Retinal pigment epithelial cell (primary cell): ENCODE measurements around the gene OR4D9.

Experiments
- DNase-seq: peaks from one replicate; pipeline ENCODE4 v3.0.0-alpha.2; 2010; ENCODE audit warnings: low read depth
- H3K4me3 ChIP-seq: 2 replicates; pipeline ENCODE4 v1.5.1; 2011; ENCODE audit warnings: mild to moderate bottlenecking, low read length, control low read depth, moderate library complexity
- TF ChIP-seq, protein P1 (sequence below): conservative IDR thresholded peaks from 2 replicates; pipeline ENCODE4 v1.5.1; 2011; ENCODE audit warnings: low read depth, low read length, control low read depth, inconsistent platforms

Gene OR4D9

DNA sequence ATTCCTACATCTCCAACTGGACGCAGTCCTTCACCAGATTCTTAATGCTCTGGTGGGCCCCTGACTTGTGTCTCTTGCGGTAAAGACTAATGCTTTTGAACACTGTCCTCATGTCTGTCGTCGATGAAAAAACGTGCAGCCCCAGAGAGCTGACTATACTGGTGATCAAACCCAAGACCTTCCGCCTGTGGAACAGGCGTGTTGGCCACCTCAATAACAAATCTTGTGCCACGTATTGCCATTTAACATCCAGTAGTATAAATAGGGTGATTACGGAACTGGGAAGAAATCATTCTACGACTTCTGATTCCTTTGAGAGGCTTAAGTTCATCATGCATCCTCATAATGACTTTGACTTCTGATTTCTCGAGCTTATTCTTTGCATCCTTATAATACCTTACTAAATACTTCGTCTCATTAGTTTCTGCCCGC is 45.6 kb downstream of the OR4D9 start:
- TF ChIP-seq, protein P1, sequence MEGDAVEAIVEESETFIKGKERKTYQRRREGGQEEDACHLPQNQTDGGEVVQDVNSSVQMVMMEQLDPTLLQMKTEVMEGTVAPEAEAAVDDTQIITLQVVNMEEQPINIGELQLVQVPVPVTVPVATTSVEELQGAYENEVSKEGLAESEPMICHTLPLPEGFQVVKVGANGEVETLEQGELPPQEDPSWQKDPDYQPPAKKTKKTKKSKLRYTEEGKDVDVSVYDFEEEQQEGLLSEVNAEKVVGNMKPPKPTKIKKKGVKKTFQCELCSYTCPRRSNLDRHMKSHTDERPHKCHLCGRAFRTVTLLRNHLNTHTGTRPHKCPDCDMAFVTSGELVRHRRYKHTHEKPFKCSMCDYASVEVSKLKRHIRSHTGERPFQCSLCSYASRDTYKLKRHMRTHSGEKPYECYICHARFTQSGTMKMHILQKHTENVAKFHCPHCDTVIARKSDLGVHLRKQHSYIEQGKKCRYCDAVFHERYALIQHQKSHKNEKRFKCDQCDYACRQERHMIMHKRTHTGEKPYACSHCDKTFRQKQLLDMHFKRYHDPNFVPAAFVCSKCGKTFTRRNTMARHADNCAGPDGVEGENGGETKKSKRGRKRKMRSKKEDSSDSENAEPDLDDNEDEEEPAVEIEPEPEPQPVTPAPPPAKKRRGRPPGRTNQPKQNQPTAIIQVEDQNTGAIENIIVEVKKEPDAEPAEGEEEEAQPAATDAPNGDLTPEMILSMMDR, result no peak
- no peak for DNase-seq

GRCh38 chr11:59558270-59558643 is 46.9 kb downstream of the OR4D9 start:
- no peak for DNase-seq
- TF ChIP-seq, protein P1, result no peak

More for the DNA sequence above, 45.6 kb downstream of the OR4D9 start:
- peak overlapping the region; percentile 80 for H3K4me3 ChIP-seq

GRCh38 chr11:59559886-59560285 is 48.5 kb downstream of the OR4D9 start:
- TF ChIP-seq, protein P1, result no peak
- H3K4me3 ChIP-seq, result peak overlapping the region; percentile 16
- DNase-seq, result no peak

More at GRCh38 chr11:59558270-59558643, 46.9 kb downstream of the OR4D9 start:
- peak overlapping the region; percentile 1 for H3K4me3 ChIP-seq

- H3K4me3 ChIP-seq, result peak overlapping the region; percentile 84
- TF ChIP-seq, protein P1, result no peak
- no peak for DNase-seq
These were observed 49.0 kb downstream of the OR4D9 start for GRCh38 chr11:59560290-59560701.

GRCh38 chr11:59560702-59561473 is 49.5 kb downstream of the OR4D9 start:
- no peak for DNase-seq
- peak overlapping the region; percentile 84 for H3K4me3 ChIP-seq
- TF ChIP-seq, protein P1, result no peak

DNA sequence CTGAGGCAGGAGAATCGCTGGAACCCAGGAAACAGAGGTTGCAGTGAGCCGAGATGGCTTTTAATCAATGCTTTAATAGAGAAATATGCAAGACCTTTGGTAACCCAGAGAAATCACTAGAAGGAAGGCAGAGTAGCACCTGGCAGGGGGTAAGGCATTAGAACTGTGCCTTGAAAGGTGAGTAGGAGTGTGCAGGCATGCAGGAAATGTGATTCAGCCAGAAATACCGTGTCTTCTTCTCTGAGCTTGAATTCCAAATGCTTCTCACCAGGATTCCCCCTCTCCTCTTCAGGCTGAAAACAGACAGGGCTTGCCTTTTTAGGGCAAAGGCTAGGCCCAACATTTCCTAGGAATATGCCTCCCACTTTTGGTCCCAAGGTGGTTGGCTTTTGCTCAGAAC is 51.0 kb downstream of the OR4D9 start:
- TF ChIP-seq, protein P1, result no peak
- no peak overlapping the region for H3K4me3 ChIP-seq
- DNase-seq, result no peak
